Measurements from ENCODE around the gene LRRTM4.

DNA sequence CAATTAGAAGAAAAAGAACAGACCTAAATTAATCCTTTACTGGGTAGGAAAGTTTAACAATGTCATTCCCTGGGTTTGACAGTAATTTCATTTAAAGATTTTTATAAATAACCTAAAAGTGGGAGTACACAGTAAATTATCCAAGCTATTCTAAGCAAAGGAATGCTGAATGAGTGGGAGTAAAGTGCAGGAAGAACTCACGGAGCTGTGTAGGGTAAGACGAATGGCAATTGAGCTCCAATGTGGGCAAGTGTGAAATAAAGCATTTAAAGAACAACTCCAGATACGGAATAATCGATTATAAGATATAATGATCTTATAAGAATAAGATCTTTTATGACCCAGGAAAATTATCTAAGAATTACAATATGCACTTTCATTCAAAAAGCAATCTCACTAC lies 93.2 kb downstream of the LRRTM4 start:
- TF ChIP-seq, protein P1, sequence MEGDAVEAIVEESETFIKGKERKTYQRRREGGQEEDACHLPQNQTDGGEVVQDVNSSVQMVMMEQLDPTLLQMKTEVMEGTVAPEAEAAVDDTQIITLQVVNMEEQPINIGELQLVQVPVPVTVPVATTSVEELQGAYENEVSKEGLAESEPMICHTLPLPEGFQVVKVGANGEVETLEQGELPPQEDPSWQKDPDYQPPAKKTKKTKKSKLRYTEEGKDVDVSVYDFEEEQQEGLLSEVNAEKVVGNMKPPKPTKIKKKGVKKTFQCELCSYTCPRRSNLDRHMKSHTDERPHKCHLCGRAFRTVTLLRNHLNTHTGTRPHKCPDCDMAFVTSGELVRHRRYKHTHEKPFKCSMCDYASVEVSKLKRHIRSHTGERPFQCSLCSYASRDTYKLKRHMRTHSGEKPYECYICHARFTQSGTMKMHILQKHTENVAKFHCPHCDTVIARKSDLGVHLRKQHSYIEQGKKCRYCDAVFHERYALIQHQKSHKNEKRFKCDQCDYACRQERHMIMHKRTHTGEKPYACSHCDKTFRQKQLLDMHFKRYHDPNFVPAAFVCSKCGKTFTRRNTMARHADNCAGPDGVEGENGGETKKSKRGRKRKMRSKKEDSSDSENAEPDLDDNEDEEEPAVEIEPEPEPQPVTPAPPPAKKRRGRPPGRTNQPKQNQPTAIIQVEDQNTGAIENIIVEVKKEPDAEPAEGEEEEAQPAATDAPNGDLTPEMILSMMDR (IDR thresholded peaks at IDR 0.05), result no peak
- no peak for TF ChIP-seq POLR2A (IDR thresholded peaks at IDR 0.05)

Measured in uterus (tissue), 2 donors.